MM.1S (cell line): Measurements from ENCODE around the gene ANXA10.

Experiments
- DNase-seq: peaks from one replicate; pipeline ENCODE4 v3.0.0-alpha.2; 2015
- H2AFZ ChIP-seq: fragments of 300-600 bp; sonication (generic); 2 replicates; pipeline ENCODE4 v1.6.0; 2016; ENCODE audit warnings: antibody characterized with exemption, low read length
- H3F3A ChIP-seq: fragments of 300-600 bp; sonication (generic); 2 replicates; pipeline ENCODE4 v1.6.1; 2016; ENCODE audit warnings: mild to moderate bottlenecking, antibody characterized with exemption, low read length, moderate library complexity, mixed read lengths; ENCODE audit not compliant: insufficient read depth
- H3K27ac ChIP-seq: fragments of 300-600 bp; sonication (generic); 2 replicates; pipeline ENCODE4 v1.5.1; 2016; ENCODE audit warnings: mild to moderate bottlenecking, low read length
- H3K27me3 ChIP-seq: fragments of 300-600 bp; sonication (generic); replicated peaks from 2 replicates; pipeline ENCODE4 v1.6.0; 2016; ENCODE audit warnings: low read length; ENCODE audit not compliant: insufficient read depth
- H3K36me3 ChIP-seq: fragments of 300-600 bp; sonication (generic); replicated peaks from 2 replicates; pipeline ENCODE4 v1.6.1; 2016; ENCODE audit warnings: mild to moderate bottlenecking, low read length, mixed read lengths; ENCODE audit not compliant: insufficient read depth
- H3K4me1 ChIP-seq: fragments of 300-600 bp; sonication (generic); 2 replicates; pipeline ENCODE4 v1.6.1; 2016; ENCODE audit warnings: low read length, mixed read lengths
- H3K4me2 ChIP-seq: fragments of 300-600 bp; sonication (generic); 2 replicates; pipeline ENCODE4 v1.6.0; 2016; ENCODE audit warnings: low read depth, low read length
- H3K4me3 ChIP-seq: fragments of 300-600 bp; sonication (generic); 2 replicates; pipeline ENCODE4 v1.5.1; 2016; ENCODE audit warnings: low read length, mixed read lengths
- H3K79me2 ChIP-seq: fragments of 300-600 bp; sonication (generic); 2 replicates; pipeline ENCODE4 v1.6.1; 2016; ENCODE audit warnings: mixed run types, low read length, mixed read lengths
- H3K9ac ChIP-seq: fragments of 300-600 bp; sonication (generic); 2 replicates; pipeline ENCODE4 v1.6.1; 2016; ENCODE audit warnings: low read length, mixed read lengths
- H3K9me2 ChIP-seq: fragments of 300-600 bp; sonication (generic); replicated peaks from 2 replicates; pipeline ENCODE4 v1.6.1; 2016; ENCODE audit warnings: mild to moderate bottlenecking, low read length, mixed read lengths; ENCODE audit not compliant: insufficient read depth
- H3K9me3 ChIP-seq: fragments of 300-600 bp; sonication (generic); replicated peaks from 2 replicates; pipeline ENCODE4 v1.6.1; 2016; ENCODE audit warnings: mild to moderate bottlenecking, low read length, mixed read lengths; ENCODE audit not compliant: insufficient read depth
- H4K20me1 ChIP-seq: fragments of 300-600 bp; sonication (generic); 2 replicates; pipeline ENCODE4 v1.6.1; 2016; ENCODE audit warnings: mild to moderate bottlenecking, low read length, moderate library complexity, mixed read lengths; ENCODE audit not compliant: insufficient read depth
- CTCF ChIP-seq: fragments of 300-600 bp; sonication (generic); IDR thresholded peaks from 2 replicates; pipeline ENCODE4 v1.5.1; 2016; ENCODE audit warnings: antibody characterized with exemption, low read length, mixed read lengths
- EZH2 ChIP-seq: fragments of 300-600 bp; sonication (generic); optimal IDR thresholded peaks from 2 replicates; pipeline ENCODE3; 2017; ENCODE audit warnings: low read depth, mild to moderate bottlenecking, antibody characterized with exemption, low read length, mixed read lengths
- EZH2phosphoT487 ChIP-seq: fragments of 300-600 bp; sonication (generic); IDR thresholded peaks from 2 replicates; pipeline ENCODE4 v1.6.1; 2018; ENCODE audit warnings: antibody characterized with exemption, low read length

Gene ANXA10

GRCh38 chr4:168162604-168163003, 70.3 kb downstream of the ANXA10 start:
- DNase-seq = no peak
- Histone ChIP-seq H3K9ac (no peak overlapping the region), H3K27ac (no peak overlapping the region), H2AFZ (no peak overlapping the region), H3K4me1 (no peaks in the 10 kb centered on the region), H3K9me2 (no peaks in the 10 kb centered on the region), H3K4me3 (no peak overlapping the region), H3F3A (no peaks in the 10 kb centered on the region), H3K36me3 (no peaks in the 10 kb centered on the region), H4K20me1 (no peaks in the 10 kb centered on the region), H3K9me3 (no peaks in the 10 kb centered on the region), H3K79me2 (no peaks in the 10 kb centered on the region), H3K4me2 (no peak overlapping the region), H3K27me3 (no peaks in the 10 kb centered on the region)
- TF ChIP-seq EZH2 (no peak), EZH2phosphoT487 (no peak), CTCF (no peak)

- H3K9me3 ChIP-seq = no peaks in the 10 kb centered on the region
- no peak overlapping the region for H3K4me2 ChIP-seq
- no peak overlapping the region for H3K4me3 ChIP-seq
- no peaks in the 10 kb centered on the region for H3K27me3 ChIP-seq
- no peaks in the 10 kb centered on the region for H3K4me1 ChIP-seq
- H3K36me3 ChIP-seq = no peaks in the 10 kb centered on the region
- no peak overlapping the region for H3K27ac ChIP-seq
- no peak for DNase-seq
- H3K79me2 ChIP-seq = no peaks in the 10 kb centered on the region
- H3K9me2 ChIP-seq = no peaks in the 10 kb centered on the region
- no peaks in the 10 kb centered on the region for H3F3A ChIP-seq
- TF ChIP-seq CTCF = no peak
- TF ChIP-seq EZH2phosphoT487 = no peak
- no peak for TF ChIP-seq EZH2
- no peaks in the 10 kb centered on the region for H4K20me1 ChIP-seq
- no peak overlapping the region for H2AFZ ChIP-seq
- H3K9ac ChIP-seq = no peak overlapping the region
These were observed 70.8 kb downstream of the ANXA10 start for GRCh38 chr4:168163106-168163505.

GRCh38 chr4:168164045-168164444, 71.7 kb downstream of the ANXA10 start:
- Histone ChIP-seq H3K9ac (no peak overlapping the region), H3F3A (no peaks in the 10 kb centered on the region), H3K27ac (no peak overlapping the region), H4K20me1 (no peaks in the 10 kb centered on the region), H3K27me3 (no peaks in the 10 kb centered on the region), H3K4me3 (no peak overlapping the region), H3K9me3 (no peaks in the 10 kb centered on the region), H2AFZ (no peak overlapping the region), H3K9me2 (no peaks in the 10 kb centered on the region), H3K36me3 (no peaks in the 10 kb centered on the region), H3K4me1 (no peaks in the 10 kb centered on the region), H3K4me2 (no peak overlapping the region), H3K79me2 (no peaks in the 10 kb centered on the region)
- no peak for DNase-seq
- no peak for TF ChIP-seq CTCF
